SK-N-SH treated with all-trans-retinoic acid at 6 μM for 48 hours (cell line): Measurements from ENCODE around the gene NIT2.

Experiments
- ARNTL ChIP-seq: fragments of 450-650 bp; formaldehyde crosslinking; IDR thresholded peaks from 2 replicates; pipeline ENCODE4 v1.5.0; 2020; ENCODE audit warnings: low read depth, mild to moderate bottlenecking, moderate library complexity, borderline replicate concordance
- ESRRG ChIP-seq: fragments of 250-450 bp; sonication (Bioruptor Pico); IDR thresholded peaks from 2 replicates; pipeline ENCODE4 v1.6.1; 2021; ENCODE audit warnings: mild to moderate bottlenecking
- ISL1 ChIP-seq: fragments of 250-450 bp; sonication (Bioruptor Pico); IDR thresholded peaks from 2 replicates; pipeline ENCODE4 v2.1.2; 2022; ENCODE audit warnings: mild to moderate bottlenecking, moderate library complexity
- ZFP3 ChIP-seq: fragments of 250-450 bp; sonication (Bioruptor Pico); IDR thresholded peaks from 2 replicates; pipeline ENCODE4 v1.5.0; 2020; ENCODE audit warnings: mild to moderate bottlenecking, moderate library complexity
- ZFP30 ChIP-seq: fragments of 450-650 bp; formaldehyde crosslinking; IDR thresholded peaks from 2 replicates; pipeline ENCODE4 v1.5.0; 2022; ENCODE audit warnings: mild to moderate bottlenecking, moderate library complexity
- ZNF565 ChIP-seq: fragments of 450-650 bp; formaldehyde crosslinking; conservative IDR thresholded peaks from 2 replicates; pipeline ENCODE4 v1.5.0; 2020; ENCODE audit warnings: low read depth, mild to moderate bottlenecking, moderate library complexity
- ZNF70 ChIP-seq: fragments of 450-650 bp; formaldehyde crosslinking; IDR thresholded peaks from 2 replicates; pipeline ENCODE4 v1.5.0; 2020; ENCODE audit warnings: mild to moderate bottlenecking, moderate library complexity

DNA sequence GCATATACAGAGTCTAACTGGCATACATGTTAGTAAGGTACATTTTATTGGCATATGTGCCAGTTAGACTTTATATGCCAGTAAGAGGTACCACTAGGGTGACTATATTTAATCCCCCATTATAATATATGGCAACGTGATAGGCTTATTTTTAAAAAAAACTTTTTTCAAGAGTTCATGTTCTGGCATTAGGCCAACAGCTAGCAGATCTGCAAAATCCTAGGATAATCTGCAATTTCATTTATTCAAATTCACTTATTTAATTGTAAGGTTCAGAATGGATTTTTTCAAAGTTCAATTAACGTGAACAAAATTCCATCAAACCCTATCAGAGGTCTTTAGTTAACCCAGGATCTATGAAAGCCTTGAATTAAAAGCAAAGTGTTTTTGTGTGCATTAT is 31.9 kb downstream of the NIT2 start:
- no peak for TF ChIP-seq ARNTL (CRISPR knock-in tag)
- no peak for TF ChIP-seq ISL1
- TF ChIP-seq ZNF70 (CRISPR knock-in tag): no peak
- TF ChIP-seq ESRRG (CRISPR knock-in tag): no peak
- no peak for TF ChIP-seq ZFP3 (CRISPR knock-in tag)
- TF ChIP-seq ZFP30 (CRISPR knock-in tag): no peak
- no peak for TF ChIP-seq ZNF565 (CRISPR knock-in tag)
